ENCODE data around the gene FBXL7.

The FBXL7 gene

DNA sequence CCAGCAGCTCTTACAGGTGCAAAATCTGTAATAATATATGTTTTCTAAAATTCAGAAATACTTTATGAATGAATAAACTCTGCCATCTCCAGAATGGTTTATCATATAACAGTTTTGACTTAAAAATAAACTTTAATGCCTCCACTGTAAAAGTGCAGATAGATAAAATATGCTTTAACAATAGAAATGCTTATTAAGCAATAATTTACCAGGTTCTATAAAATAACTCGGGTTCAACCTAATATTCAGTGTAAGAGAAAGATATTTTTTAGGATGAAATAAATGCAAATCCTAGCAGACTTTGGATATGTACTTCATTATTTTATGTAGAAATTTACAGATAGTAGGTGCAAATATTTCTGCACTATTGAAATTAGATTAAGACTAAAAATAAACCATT lies 74.1 kb downstream of the FBXL7 start:
- Histone ChIP-seq H3K9me2 (ENCODE audit: low read depth, low read length) (no peaks in the 10 kb centered on the region), H3K27ac (ENCODE audit: low read depth, low read length, poor library complexity, severe bottlenecking) (no peak overlapping the region), H2AFZ (ENCODE audit: low read length) (no peak overlapping the region), H3K4me1 (ENCODE audit: insufficient read depth, low read length, severe bottlenecking) (no peaks in the 10 kb centered on the region), H3K79me2 (ENCODE audit: insufficient read depth, low read length) (no peaks in the 10 kb centered on the region), H3K36me3 (ENCODE audit: insufficient read depth, low read length) (no peaks in the 10 kb centered on the region), H3K4me2 (ENCODE audit: low read length) (no peak overlapping the region), H3K4me3 (ENCODE audit: low read depth, low read length, poor library complexity, severe bottlenecking) (no peak overlapping the region), H3K27me3 (ENCODE audit: insufficient read depth, low read length) (no peaks in the 10 kb centered on the region), H3K9ac (ENCODE audit: low read length) (no peak overlapping the region), H3F3A (ENCODE audit: insufficient read depth, low read length) (no peaks in the 10 kb centered on the region), H4K20me1 (ENCODE audit: insufficient read depth, low read length) (no peaks in the 10 kb centered on the region), H3K9me3 (ENCODE audit: low read length) (no peaks in the 10 kb centered on the region)
- TF ChIP-seq CTCF (IDR thresholded peaks at IDR 0.05; ENCODE audit: low read length) = no peak
- no peak for TF ChIP-seq EZH2 (IDR thresholded peaks at IDR 0.05; ENCODE audit: borderline replicate concordance, low read length)

DNA sequence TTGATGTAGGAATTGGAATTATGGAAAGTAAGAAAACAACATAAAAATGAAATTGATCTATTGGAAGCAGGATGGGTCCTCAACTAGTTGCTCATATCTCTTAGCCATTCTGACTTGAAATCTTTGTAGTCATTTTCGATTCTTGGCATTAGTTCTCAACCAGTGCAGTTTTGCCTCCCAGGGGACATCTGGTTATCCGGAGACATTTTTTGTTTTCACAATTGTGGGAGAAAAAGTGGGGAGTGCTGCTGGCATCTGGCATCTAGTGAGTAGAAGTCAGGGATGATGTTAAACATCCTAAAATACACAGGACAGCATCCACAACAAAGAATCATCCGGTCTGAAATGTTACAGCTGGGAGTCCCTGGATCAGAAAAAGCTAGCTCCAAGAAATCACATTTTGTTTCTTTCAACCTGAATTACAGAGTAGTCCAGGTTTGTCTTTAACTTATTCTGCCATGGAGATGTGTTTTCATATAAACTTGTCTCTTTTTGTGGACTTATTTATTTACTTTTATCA lies 74.9 kb downstream of the FBXL7 start:
- H3K4me1 ChIP-seq (ENCODE audit: insufficient read depth, low read length, severe bottlenecking) = no peaks in the 10 kb centered on the region
- no peaks in the 10 kb centered on the region for H4K20me1 ChIP-seq (ENCODE audit: insufficient read depth, low read length)
- H3K9ac ChIP-seq (ENCODE audit: low read length) = no peak overlapping the region
- no peaks in the 10 kb centered on the region for H3K9me2 ChIP-seq (ENCODE audit: low read depth, low read length)
- no peaks in the 10 kb centered on the region for H3K36me3 ChIP-seq (ENCODE audit: insufficient read depth, low read length)
- no peak overlapping the region for H3K4me3 ChIP-seq (ENCODE audit: low read depth, low read length, poor library complexity, severe bottlenecking)
- no peaks in the 10 kb centered on the region for H3K9me3 ChIP-seq (ENCODE audit: low read length)
- no peak overlapping the region for H3K27ac ChIP-seq (ENCODE audit: low read depth, low read length, poor library complexity, severe bottlenecking)
- H3F3A ChIP-seq (ENCODE audit: insufficient read depth, low read length) = no peaks in the 10 kb centered on the region
- no peak overlapping the region for H3K4me2 ChIP-seq (ENCODE audit: low read length)
- H3K27me3 ChIP-seq (ENCODE audit: insufficient read depth, low read length) = no peaks in the 10 kb centered on the region
- H3K79me2 ChIP-seq (ENCODE audit: insufficient read depth, low read length) = no peaks in the 10 kb centered on the region
- TF ChIP-seq EZH2 (IDR thresholded peaks at IDR 0.05; ENCODE audit: borderline replicate concordance, low read length) = no peak
- no peak for TF ChIP-seq CTCF (IDR thresholded peaks at IDR 0.05; ENCODE audit: low read length)
- no peak overlapping the region for H2AFZ ChIP-seq (ENCODE audit: low read length)

DNA sequence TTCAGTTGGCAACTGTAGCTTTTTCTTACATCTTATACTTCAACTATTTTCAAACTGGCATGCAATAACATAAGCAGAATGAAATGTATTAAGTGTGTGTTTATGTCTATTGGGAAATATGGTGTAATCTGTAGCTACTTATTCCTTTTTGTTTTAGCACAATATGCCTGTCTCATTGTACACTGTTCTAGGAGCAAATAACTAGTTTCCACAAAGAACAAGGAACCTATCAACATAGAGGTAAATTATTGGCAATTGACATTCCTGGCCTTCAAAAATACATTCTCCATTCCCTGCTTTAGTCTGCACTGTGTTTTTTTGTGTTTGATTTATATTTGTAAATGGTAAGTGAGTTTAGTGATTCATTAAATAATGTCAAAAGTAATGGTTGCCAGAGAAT lies 75.7 kb downstream of the FBXL7 start:
- no peaks in the 10 kb centered on the region for H4K20me1 ChIP-seq (ENCODE audit: insufficient read depth, low read length)
- no peak overlapping the region for H3K9ac ChIP-seq (ENCODE audit: low read length)
- H2AFZ ChIP-seq (ENCODE audit: low read length) = no peak overlapping the region
- H3K27me3 ChIP-seq (ENCODE audit: insufficient read depth, low read length) = no peaks in the 10 kb centered on the region
- no peaks in the 10 kb centered on the region for H3K4me1 ChIP-seq (ENCODE audit: insufficient read depth, low read length, severe bottlenecking)
- no peaks in the 10 kb centered on the region for H3K9me3 ChIP-seq (ENCODE audit: low read length)
- H3F3A ChIP-seq (ENCODE audit: insufficient read depth, low read length) = no peaks in the 10 kb centered on the region
- H3K9me2 ChIP-seq (ENCODE audit: low read depth, low read length) = no peaks in the 10 kb centered on the region
- no peak overlapping the region for H3K4me2 ChIP-seq (ENCODE audit: low read length)
- TF ChIP-seq CTCF (IDR thresholded peaks at IDR 0.05; ENCODE audit: low read length) (no peak), EZH2 (IDR thresholded peaks at IDR 0.05; ENCODE audit: borderline replicate concordance, low read length) (no peak)
- H3K4me3 ChIP-seq (ENCODE audit: low read depth, low read length, poor library complexity, severe bottlenecking) = no peak overlapping the region
- no peaks in the 10 kb centered on the region for H3K36me3 ChIP-seq (ENCODE audit: insufficient read depth, low read length)
- no peak overlapping the region for H3K27ac ChIP-seq (ENCODE audit: low read depth, low read length, poor library complexity, severe bottlenecking)
- H3K79me2 ChIP-seq (ENCODE audit: insufficient read depth, low read length) = no peaks in the 10 kb centered on the region
